Measurements from ENCODE around the gene OR6S1.

Gene OR6S1

GRCh38 chr14:20614038-20614840 lies 27.3 kb downstream of the OR6S1 start:
- H3K4me3 ChIP-seq (ENCODE audit: low read depth, low read length) = peak overlapping the region; percentile 66
- TF ChIP-seq CTCF (IDR thresholded peaks at IDR 0.05; ENCODE audit: control insufficient read depth, extremely low read depth, insufficient read depth) = no peak
- no peak for DNase-seq (ENCODE audit: low read depth)

GRCh38 chr14:20613094-20614037 lies 28.1 kb downstream of the OR6S1 start:
- peak; percentile 69 for TF ChIP-seq CTCF (IDR thresholded peaks at IDR 0.05; ENCODE audit: control insufficient read depth, extremely low read depth, insufficient read depth)
- peak overlapping the region; percentile 66 for H3K4me3 ChIP-seq (ENCODE audit: low read depth, low read length)
- DNase-seq (ENCODE audit: low read depth) = peak; percentile 97

- TF ChIP-seq CTCF (IDR thresholded peaks at IDR 0.05; ENCODE audit: control insufficient read depth, extremely low read depth, insufficient read depth) = no peak
- no peak for DNase-seq (ENCODE audit: low read depth)
- peak overlapping the region; percentile 66 for H3K4me3 ChIP-seq (ENCODE audit: low read depth, low read length)
These were observed 29.1 kb downstream of the OR6S1 start for GRCh38 chr14:20612403-20612802.

GRCh38 chr14:20611277-20611676 lies 30.2 kb downstream of the OR6S1 start:
- no peak overlapping the region for H3K4me3 ChIP-seq (ENCODE audit: low read depth, low read length)
- DNase-seq (ENCODE audit: low read depth) = no peak
- no peak for TF ChIP-seq CTCF (IDR thresholded peaks at IDR 0.05; ENCODE audit: control insufficient read depth, extremely low read depth, insufficient read depth)

- peak overlapping the region; percentile 78 for H3K4me3 ChIP-seq (ENCODE audit: low read depth, low read length)
- no peak for DNase-seq (ENCODE audit: low read depth)
- TF ChIP-seq CTCF (IDR thresholded peaks at IDR 0.05; ENCODE audit: control insufficient read depth, extremely low read depth, insufficient read depth) = no peak
These were observed 31.3 kb downstream of the OR6S1 start for GRCh38 chr14:20610002-20610765.

- DNase-seq (ENCODE audit: low read depth) = peak; percentile 76
- H3K4me3 ChIP-seq (ENCODE audit: low read depth, low read length) = peak overlapping the region; percentile 78
- peak; percentile 92 for TF ChIP-seq CTCF (IDR thresholded peaks at IDR 0.05; ENCODE audit: control insufficient read depth, extremely low read depth, insufficient read depth)
These were observed 32.1 kb downstream of the OR6S1 start for GRCh38 chr14:20609215-20610001.

All from LNCaP clone FGC (cell line).